Gastroesophageal sphincter (tissue), 4 donors: Measurements from ENCODE around the gene SLC6A19. TPM values are rescaled to one million over a fixed set of nuclear protein-coding genes. Genes with fewer than 3 reads are reported as not detected.

Source experiments
- ATAC-seq: fragments of 150-250 bp; one replicate; pipeline ENCODE4 v1.9.1; 2016; ENCODE audit warnings: mild to moderate bottlenecking, moderate library complexity
- H3K27ac ChIP-seq, 4 donors: fragments of 200-600 bp; sonication (generic) in 3 of 4; 1 replicate in 3 of 4; 2 replicates in 1 of 4; pipeline ENCODE4 v1.5.1; 2016 to 2019
- H3K27me3 ChIP-seq: fragments of 200-600 bp; sonication (generic); one replicate; pipeline ENCODE4 v1.5.1; 2019
- H3K36me3 ChIP-seq, 2 donors: fragments of 200-600 bp; sonication (generic); one replicate each; pipeline ENCODE4 v1.5.1; 2019; ENCODE audit warnings: control low read depth in 1 of 2
- H3K4me1 ChIP-seq, 3 donors: fragments of 200-600 bp; sonication (generic); 1 replicate in 2 of 3; 2 replicates in 1 of 3; pipeline ENCODE4 v1.5.1; 2016 to 2019; ENCODE audit warnings: control low read depth in 2 of 3
- H3K4me3 ChIP-seq, 2 donors: fragments of 200-600 bp; sonication (generic); one replicate each; pipeline ENCODE4 v1.5.1; 2019; ENCODE audit warnings: mild to moderate bottlenecking in 1 of 2, moderate library complexity in 1 of 2
- H3K9me3 ChIP-seq, 3 donors: fragments of 200-600 bp; sonication (generic); one replicate each; pipeline ENCODE4 v1.5.1; 2017 to 2019; ENCODE audit warnings: control low read depth in 2 of 3
- CTCF ChIP-seq, 4 experiments: fragments of 200-600 bp in 2 of 4; fragments of 450-650 bp in 2 of 4; sonication (generic) in 1 of 4; IDR thresholded peaks; one replicate each; pipeline ENCODE4 v1.5.1; 2017 to 2019; ENCODE audit warnings: antibody characterized with exemption in 4 of 4, mild to moderate bottlenecking in 2 of 4, moderate library complexity in 2 of 4
- EP300 ChIP-seq: sonication (generic); formaldehyde crosslinking; IDR thresholded peaks from one replicate; pipeline ENCODE4 v1.6.1; 2017; ENCODE audit warnings: antibody characterized with exemption, mild to moderate bottlenecking
- POLR2A ChIP-seq, 2 donors: fragments of 450-650 bp; IDR thresholded peaks; one replicate each; pipeline ENCODE4 v1.6.1; 2017; ENCODE audit warnings: antibody characterized with exemption in 2 of 2, mild to moderate bottlenecking in 2 of 2, moderate library complexity in 1 of 2
- POLR2AphosphoS5 ChIP-seq: sonication (generic); formaldehyde crosslinking; IDR thresholded peaks from one replicate; pipeline ENCODE4 v1.6.1; 2017; ENCODE audit warnings: antibody characterized with exemption
- WGBS, 2 donors: methylation state at CpG; one replicate each; pipeline ENCODE4 v1.1.5; 2018; ENCODE audit warnings: low coverage in 1 of 2; 5-methylcytosine and 5-hydroxymethylcytosine counted together
- total RNA-seq, 4 donors: library from RNA; depleted of rRNA; stranded (reverse); fragments of >200 nt; gene quantifications; one replicate each; pipeline ENCODE4 v1.1.0, GENCODE V29; 2016

SLC6A19 gene
- total RNA-seq, 4 donors from 2014 or later = not detected

DNA sequence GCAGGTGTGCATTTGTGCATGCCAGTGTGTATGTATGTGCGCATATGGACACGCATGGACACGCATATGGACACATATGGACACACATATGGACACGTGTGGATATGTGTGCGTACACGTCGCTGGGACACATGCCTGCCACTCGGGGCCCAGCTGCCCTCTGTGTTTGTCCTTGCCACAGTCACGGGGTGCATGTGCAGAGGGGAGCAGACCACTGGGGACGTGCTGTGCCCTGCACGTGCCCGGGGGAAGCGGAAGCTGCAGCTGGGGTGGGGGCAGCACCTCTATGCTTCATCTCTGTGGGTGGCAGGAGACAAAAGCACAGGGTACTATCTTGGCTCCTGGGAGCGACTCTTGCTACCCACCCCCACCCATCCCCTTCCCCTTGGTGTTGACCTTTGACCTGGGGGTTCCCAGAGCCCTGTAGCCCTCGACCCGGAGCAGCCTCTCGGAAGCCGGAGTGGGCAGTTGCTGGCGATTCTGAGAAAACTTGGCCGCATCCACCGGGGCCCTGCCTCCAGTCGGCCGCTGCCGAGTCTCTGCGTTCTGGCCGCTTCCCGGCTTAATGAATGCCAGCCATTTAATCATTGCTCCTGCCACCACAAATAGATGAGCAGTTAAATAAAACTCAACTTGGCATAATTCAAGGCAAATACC is 21.4 kb downstream of the SLC6A19 start:
- H3K36me3 ChIP-seq = no peaks in the 10 kb centered on the region
- H3K9me3 ChIP-seq = no peaks in the 10 kb centered on the region
- no peak overlapping the region for H3K27ac ChIP-seq
- 81 to 93% methylated on average over 3 to 11 of the region's 27 CpGs for WGBS, 2 donors
- no peak for ATAC-seq
- H3K4me1 ChIP-seq = no peaks in the 10 kb centered on the region
- TF ChIP-seq POLR2A (IDR thresholded peaks at IDR 0.05) (no peak), CTCF (IDR thresholded peaks at IDR 0.05) (no peak), POLR2AphosphoS5 (no peak), EP300 (no peak)
- no peak overlapping the region for H3K4me3 ChIP-seq
- H3K27me3 ChIP-seq = peaks cover 76% of the 10 kb centered on the region

DNA sequence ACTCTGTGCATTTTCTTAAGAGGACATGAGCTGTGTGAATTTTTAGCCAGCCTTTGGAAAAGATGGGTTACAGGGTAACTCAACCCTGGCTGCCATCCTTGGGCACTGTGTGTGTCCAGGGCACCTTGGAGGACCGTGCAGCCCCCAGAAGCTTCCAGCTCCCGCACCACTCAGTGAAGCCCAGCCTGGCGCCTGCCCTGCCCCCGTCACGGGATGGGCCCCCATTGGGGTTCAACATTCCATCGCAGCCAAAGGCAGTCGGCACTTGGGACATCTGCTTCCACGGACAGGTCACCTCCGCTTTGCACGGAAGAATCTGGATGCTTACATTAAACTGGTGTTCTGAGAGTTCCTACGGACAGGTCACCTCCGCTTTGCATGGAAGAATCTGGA is 21.9 kb downstream of the SLC6A19 start:
- WGBS, 2 donors = 29% methylated on average over 1 of the region's 12 CpGs; no CpG with 5 or more reads in 1 of the 2 donors

GRCh38 chr5:1224631-1225030 is 23.2 kb downstream of the SLC6A19 start:
- H3K27me3 ChIP-seq = peaks cover 75% of the 10 kb centered on the region
- ATAC-seq = no peak

More for the DNA sequence above, 21.9 kb downstream of the SLC6A19 start:
- no peak for ATAC-seq
- Histone ChIP-seq H3K9me3 (no peaks in the 10 kb centered on the region), H3K36me3 (no peaks in the 10 kb centered on the region), H3K4me3 (no peak overlapping the region), H3K4me1 (no peaks in the 10 kb centered on the region), H3K27me3 (peaks cover 75% of the 10 kb centered on the region), H3K27ac (no peak overlapping the region)
- TF ChIP-seq EP300 = no peak
- no peak for TF ChIP-seq POLR2A (IDR thresholded peaks at IDR 0.05)
- no peak for TF ChIP-seq CTCF (IDR thresholded peaks at IDR 0.05)
- TF ChIP-seq POLR2AphosphoS5 = no peak

DNA sequence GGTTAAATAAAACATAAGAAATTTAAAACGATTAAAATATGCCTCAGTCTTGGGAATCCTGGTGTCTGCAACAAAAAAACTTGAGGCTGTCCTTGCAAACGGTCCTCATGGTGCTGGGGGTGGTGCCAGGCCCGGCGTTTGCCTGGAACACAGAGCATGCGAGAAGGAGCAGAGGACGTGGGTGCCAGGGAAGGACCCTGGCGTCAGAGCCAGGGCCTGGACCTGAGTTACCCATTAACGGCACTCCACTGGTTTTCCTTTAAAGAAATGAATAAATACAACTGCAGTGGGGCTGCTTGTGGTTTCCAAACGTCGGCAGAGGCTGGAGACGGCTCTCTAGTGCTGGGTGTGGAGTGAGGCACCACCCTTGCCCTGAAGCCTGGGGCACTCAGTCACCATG is 23.7 kb downstream of the SLC6A19 start, which contains the start of gene SLC6A18:
Gene SLC6A18 (plus strand): TSS at position 301 of the 400 bp plus-strand sequence. CDS start 97 bp downstream, at position 398.
- Histone ChIP-seq H3K27me3 (peaks cover 75% of the 10 kb centered on the region), H3K27ac (no peak within 1 kb of the TSS), H3K4me3 (no peak within 1 kb of the TSS), H3K4me1 (no peaks in the 10 kb centered on the region), H3K36me3 (no peaks in the 10 kb centered on the region), H3K9me3 (no peaks in the 10 kb centered on the region)
- 80 to 82% methylated on average over 6 to 7 of the region's 11 CpGs for WGBS, 2 donors
- TF ChIP-seq POLR2AphosphoS5 = no peak
- no peak for TF ChIP-seq CTCF (IDR thresholded peaks at IDR 0.05)
- no peak for TF ChIP-seq POLR2A (IDR thresholded peaks at IDR 0.05)
- TF ChIP-seq EP300 = no peak
- ATAC-seq = no peak

More at GRCh38 chr5:1224631-1225030, 23.2 kb downstream of the SLC6A19 start:
- Histone ChIP-seq H3K4me3 (no peak overlapping the region), H3K27ac (no peak overlapping the region), H3K36me3 (no peaks in the 10 kb centered on the region), H3K9me3 (no peaks in the 10 kb centered on the region), H3K4me1 (no peaks in the 10 kb centered on the region)
- 93% methylated on average over 3 of the region's 15 CpGs; no CpG with 5 or more reads in 1 of the 2 donors for WGBS, 2 donors
- TF ChIP-seq EP300 (no peak), CTCF (IDR thresholded peaks at IDR 0.05) (no peak), POLR2AphosphoS5 (no peak), POLR2A (IDR thresholded peaks at IDR 0.05) (no peak)

DNA sequence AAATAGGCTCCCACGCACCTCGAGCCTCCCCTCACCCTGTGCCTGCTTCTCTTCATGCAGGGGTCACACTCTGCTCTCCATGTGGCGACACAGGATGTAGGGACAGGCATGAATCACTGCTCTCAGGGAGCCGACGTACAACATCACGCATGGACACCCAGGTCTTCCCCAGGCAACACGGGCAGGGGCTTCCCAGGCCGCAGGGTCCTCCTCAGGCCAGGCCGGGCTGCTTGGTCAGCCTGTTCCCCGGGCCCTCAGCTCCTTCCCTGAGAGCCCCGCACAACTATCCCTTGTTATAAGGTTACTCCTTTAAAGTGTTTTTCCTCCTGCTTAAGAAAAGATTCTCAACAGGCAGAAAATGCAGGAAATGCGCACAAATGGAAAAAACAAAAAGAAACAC is 24.8 kb downstream of the SLC6A19 start:
- no peak overlapping the region for H3K27ac ChIP-seq
- H3K4me1 ChIP-seq = no peaks in the 10 kb centered on the region
- TF ChIP-seq POLR2AphosphoS5 (no peak), CTCF (IDR thresholded peaks at IDR 0.05) (no peak), EP300 (no peak), POLR2A (IDR thresholded peaks at IDR 0.05) (no peak)
- peaks cover 78% of the 10 kb centered on the region for H3K27me3 ChIP-seq
- no peak overlapping the region for H3K4me3 ChIP-seq
- H3K9me3 ChIP-seq = no peaks in the 10 kb centered on the region
- no peak for ATAC-seq
- no CpG with 5 or more reads among the region's 12 CpGs for WGBS, 2 donors
- no peaks in the 10 kb centered on the region for H3K36me3 ChIP-seq
